Measurements from ENCODE around the gene GPATCH3.
"Not testable (repeated sequence)": the region's sequence is repeated elsewhere in the genome, so short reads cannot be mapped to it uniquely, and the experiment has no call there.

GPATCH3 gene

GRCh38 chr1:26913389-26913753 lies 13.1 kb upstream of the GPATCH3 start:
- DNase-seq = no peak

- no peak for DNase-seq
Measured at GRCh38 chr1:26912147-26912490, 11.9 kb upstream of the GPATCH3 start.

GRCh38 chr1:26911399-26912146 lies 11.3 kb upstream of the GPATCH3 start:
- DNase-seq = no peak

- no peak for DNase-seq
Measured at GRCh38 chr1:26910343-26911160, 10.3 kb upstream of the GPATCH3 start.

- DNase-seq = no peak
Measured at GRCh38 chr1:26909951-26910342, 9.7 kb upstream of the GPATCH3 start.

- no peak for DNase-seq
Measured at GRCh38 chr1:26907071-26907917, 7.0 kb upstream of the GPATCH3 start.

- DNase-seq = no peak
Measured at GRCh38 chr1:26900815-26901511, 696 bp upstream of the GPATCH3 start.

- DNase-seq = no peak
Measured at GRCh38 chr1:26897351-26897750, 2.9 kb downstream of the GPATCH3 start.

- no peak for DNase-seq
Measured at GRCh38 chr1:26894263-26894662, 6.0 kb downstream of the GPATCH3 start.

GRCh38 chr1:26890467-26890796 lies 9.8 kb downstream of the GPATCH3 start:
- DNase-seq = no peak

- peak; percentile 67 to 68 for DNase-seq
Measured at GRCh38 chr1:26889551-26890466, 10.5 kb downstream of the GPATCH3 start, which contains the start of gene GPN2. TSS of gene GPN2 (minus strand) at chr1:26890283. CDS start at chr1:26890096, 187 bp downstream.

- DNase-seq = no peak
Measured at GRCh38 chr1:26888231-26888630, 12.0 kb downstream of the GPATCH3 start.

- DNase-seq = peak; percentile 19 to 56
Measured at GRCh38 chr1:26887125-26887524, 13.1 kb downstream of the GPATCH3 start.

GRCh38 chr1:26882696-26883463 lies 17.4 kb downstream of the GPATCH3 start:
- DNase-seq = no peak

GRCh38 chr1:26881611-26882010 lies 18.7 kb downstream of the GPATCH3 start:
- DNase-seq = not testable (repeated sequence)

- no peak for DNase-seq
Measured at GRCh38 chr1:26879793-26880192, 20.5 kb downstream of the GPATCH3 start.

GRCh38 chr1:26877326-26877725 lies 22.9 kb downstream of the GPATCH3 start:
- no peak for DNase-seq

GRCh38 chr1:26874896-26875295 lies 25.4 kb downstream of the GPATCH3 start:
- DNase-seq = no peak

GRCh38 chr1:26873097-26873496 lies 27.2 kb downstream of the GPATCH3 start:
- DNase-seq = not testable (repeated sequence)

GRCh38 chr1:26864610-26865480 lies 35.4 kb downstream of the GPATCH3 start:
- DNase-seq = peak; percentile 95 to 97

All from inflammatory macrophage treated with lipopolysaccharide for 1 hour (primary cell).